SK-N-SH (cell line): Measurements from ENCODE around the gene PNPLA1. TPM values are rescaled to one million over a fixed set of nuclear protein-coding genes. Genes with fewer than 3 reads are reported as not detected.

Experiments used
- CTCF ChIA-PET: fragments of 300-600, 350-600 bp; formaldehyde crosslinking; extraction: SDS; loops from one replicate; lab custom pipeline; 2021; lab: Yijun Ruan, JAX
- POLR2A ChIA-PET: fragments of 350-600 bp; sonication (Branson Sonifier 250); formaldehyde crosslinking; extraction: SDS; loops from one replicate; lab custom pipeline; 2020; ENCODE audit warnings: antibody characterized with exemption, inconsistent platforms; lab: Yijun Ruan, JAX
- DNase-seq: peaks from one replicate; pipeline ENCODE4 v3.0.0; 2012
- H2AFZ ChIP-seq: fragments of 200-600 bp; sonication (generic); 2 replicates; pipeline ENCODE4 v1.8.1; 2016; ENCODE audit warnings: antibody characterized with exemption, mild to moderate bottlenecking, low read depth
- H3F3A ChIP-seq: fragments of 200-600 bp; sonication (generic); replicated peaks from 2 replicates; pipeline ENCODE3; 2016; ENCODE audit warnings: antibody characterized with exemption, mild to moderate bottlenecking; ENCODE audit not compliant: insufficient read depth
- H3K27ac ChIP-seq, 2 experiments: fragments of 200-500 bp in 1 of 2; fragments of 200-600 bp in 1 of 2; sonication (Bioruptor generic) in 1 of 2; sonication (generic), shearing (Covaris generic) in 1 of 2; 2 replicates each; pipeline versions ENCODE4 v1.5.1 to v1.6.1; 2014 to 2016; ENCODE audit warnings: low read depth in 2 of 2, inconsistent platforms in 1 of 2, low read length in 1 of 2, mild to moderate bottlenecking in 1 of 2, mixed read lengths in 1 of 2
- H3K27me3 ChIP-seq: fragments of 200-600 bp; sonication (generic), shearing (Covaris generic); 2 replicates; pipeline ENCODE4 v1.6.1; 2016; ENCODE audit warnings: mixed run types; ENCODE audit not compliant: insufficient read depth
- H3K36me3 ChIP-seq, 2 experiments: fragments of 200-500 bp in 1 of 2; fragments of 200-600 bp in 1 of 2; sonication (Bioruptor generic) in 1 of 2; sonication (generic) in 1 of 2; replicated peaks in 1 of 2; 2 replicates each; pipeline versions ENCODE3 to v1.5.1; 2014 to 2016; ENCODE audit warnings: low read length in 1 of 2, mild to moderate bottlenecking in 1 of 2; ENCODE audit not compliant: insufficient read depth in 2 of 2, control insufficient read depth in 1 of 2
- H3K4me1 ChIP-seq, 2 experiments: fragments of 200-500 bp in 1 of 2; fragments of 200-600 bp in 1 of 2; sonication (Bioruptor generic) in 1 of 2; sonication (generic), shearing (Covaris generic) in 1 of 2; 2 replicates each; pipeline versions ENCODE4 v1.5.1 to v1.6.1; 2014 to 2016; ENCODE audit warnings: low read depth in 1 of 2, low read length in 1 of 2, mixed run types in 1 of 2; ENCODE audit not compliant: insufficient read depth in 2 of 2, control insufficient read depth in 1 of 2
- H3K4me2 ChIP-seq: fragments of 200-600 bp; sonication (generic), shearing (Covaris generic); 2 replicates; pipeline ENCODE4 v1.6.1; 2017; ENCODE audit warnings: mixed run types
- H3K4me3 ChIP-seq, 2 experiments: fragments of 200-500 bp in 1 of 2; fragments of 200-600 bp in 1 of 2; sonication (Bioruptor generic) in 1 of 2; sonication (generic), shearing (Covaris generic) in 1 of 2; 2 replicates each; pipeline versions ENCODE4 v1.5.1 to v1.8.1; 2014 to 2016; ENCODE audit warnings: low read depth in 2 of 2, inconsistent platforms in 1 of 2, low read length in 1 of 2, mild to moderate bottlenecking in 1 of 2, mixed read lengths in 1 of 2, moderate library complexity in 1 of 2
- H3K79me2 ChIP-seq: fragments of 200-600 bp; sonication (generic); 2 replicates; pipeline ENCODE4 v1.8.1; 2017; ENCODE audit warnings: mild to moderate bottlenecking; ENCODE audit not compliant: insufficient read depth
- H3K9ac ChIP-seq: fragments of 200-600 bp; sonication (generic); 2 replicates; pipeline ENCODE4 v1.6.1; 2017; ENCODE audit warnings: mixed run types
- H3K9me2 ChIP-seq: fragments of 200-600 bp; sonication (generic); 2 replicates; pipeline ENCODE4 v1.6.1; 2017; ENCODE audit warnings: mixed run types
- H3K9me3 ChIP-seq: fragments of 200-600 bp; sonication (generic); 2 replicates; pipeline ENCODE4 v1.6.1; 2017; ENCODE audit warnings: mixed run types, mild to moderate bottlenecking, moderate library complexity
- H4K20me1 ChIP-seq: fragments of 200-600 bp; sonication (generic); 2 replicates; pipeline ENCODE4 v1.6.1; 2017; ENCODE audit warnings: mild to moderate bottlenecking, mixed run types; ENCODE audit not compliant: insufficient read depth
- CHD2 ChIP-seq: fragments of 150-350 bp; IDR thresholded peaks from 2 replicates; pipeline ENCODE4 v1.6.1; 2018; ENCODE audit warnings: low read length; ENCODE audit not compliant: partially characterized antibody
- ELF1 ChIP-seq: IDR thresholded peaks from 2 replicates; pipeline ENCODE4 v1.4.0; 2012
- EP300 ChIP-seq, 2 experiments: IDR thresholded peaks; 2 replicates each; pipeline versions ENCODE4 v1.4.0 to v1.6.1; 2012; ENCODE audit warnings: borderline replicate concordance in 1 of 2, low read depth in 1 of 2, low read length in 1 of 2
- FOSL2 ChIP-seq: IDR thresholded peaks from 2 replicates; pipeline ENCODE4 v1.4.0; 2012; ENCODE audit warnings: low read depth, mild to moderate bottlenecking, moderate library complexity, borderline replicate concordance
- FOXJ3 ChIP-seq: sonication (generic); formaldehyde crosslinking; IDR thresholded peaks from 2 replicates; pipeline ENCODE4 v1.5.1; 2020; ENCODE audit warnings: mild to moderate bottlenecking, missing genetic modification reagents
- GABPA ChIP-seq: IDR thresholded peaks from 2 replicates; pipeline ENCODE4 v1.4.0; 2012; ENCODE audit warnings: low read depth, mild to moderate bottlenecking
- IRF3 ChIP-seq: fragments of 150-350 bp; IDR thresholded peaks from 2 replicates; pipeline ENCODE4 v1.6.1; 2016; ENCODE audit warnings: mild to moderate bottlenecking, low read depth, low read length
- JUND ChIP-seq: IDR thresholded peaks from 2 replicates; pipeline ENCODE4 v1.4.0; 2012
- NFIC ChIP-seq: IDR thresholded peaks from 2 replicates; pipeline ENCODE4 v1.4.0; 2012; ENCODE audit warnings: borderline replicate concordance
- RFX5 ChIP-seq: IDR thresholded peaks from 2 replicates; pipeline ENCODE4 v1.6.1; 2012; ENCODE audit warnings: mild to moderate bottlenecking, improper control_type of control experiment, low read length
- RXRA ChIP-seq: IDR thresholded peaks from 2 replicates; pipeline ENCODE4 v1.4.0; 2012; ENCODE audit warnings: low read depth, mild to moderate bottlenecking, borderline replicate concordance
- SIN3A ChIP-seq: IDR thresholded peaks from 2 replicates; pipeline ENCODE4 v1.6.1; 2012; ENCODE audit warnings: low read depth, mild to moderate bottlenecking, low read length, moderate library complexity, borderline replicate concordance
- SMC3 ChIP-seq: IDR thresholded peaks from 2 replicates; pipeline ENCODE4 v1.6.1; 2012; ENCODE audit warnings: low read depth, low read length, improper control_type of control experiment
- TAF1 ChIP-seq: IDR thresholded peaks from 2 replicates; pipeline ENCODE4 v1.6.1; 2012; ENCODE audit warnings: low read depth, mild to moderate bottlenecking, low read length, moderate library complexity, borderline replicate concordance
- TCF12 ChIP-seq: IDR thresholded peaks from 2 replicates; pipeline ENCODE4 v1.4.0; 2012
- TEAD4 ChIP-seq: IDR thresholded peaks from 2 replicates; pipeline ENCODE4 v1.4.0; 2012; ENCODE audit warnings: mild to moderate bottlenecking, borderline replicate concordance; ENCODE audit not compliant: insufficient read depth
- YY1 ChIP-seq: IDR thresholded peaks from 2 replicates; pipeline ENCODE4 v1.4.0; 2012; ENCODE audit warnings: low read depth, mild to moderate bottlenecking
- WGBS: methylation state at CpG from one replicate; pipeline ENCODE4 v1.1.6; 2017; ENCODE audit warnings: low lambda C conversion rate; 5-methylcytosine and 5-hydroxymethylcytosine counted together
- polyA plus RNA-seq, 3 experiments: library from polyadenylated mRNA; depleted of rRNA; stranded (reverse); fragments of >200 nt; gene quantifications; 2 replicates each; pipeline ENCODE4 v1.2.3, GENCODE V29; 2012
- TF ChIP-seq, protein P1 (sequence below): fragments of 150-350 bp; IDR thresholded peaks from 2 replicates; pipeline ENCODE4 v1.6.1; 2017; ENCODE audit warnings: antibody characterized with exemption, low read length, low read depth, borderline replicate concordance
- TF ChIP-seq, protein P2 (sequence below): fragments of 200-600 bp; sonication (generic); IDR thresholded peaks from 2 replicates; pipeline ENCODE4 v1.6.1; 2017; ENCODE audit warnings: antibody characterized with exemption, mild to moderate bottlenecking, moderate library complexity

Gene PNPLA1
- polyA plus RNA-seq, 1 of the 3 experiments (the other 2 are of a cell fraction): not detected

- DNase-seq: no peak
- no peak for TF ChIP-seq TCF12
- TF ChIP-seq SMC3: no peak
- no peak for TF ChIP-seq TEAD4
- TF ChIP-seq SIN3A: no peak
- TF ChIP-seq TAF1: no peak
- no peak for TF ChIP-seq IRF3
- no peak for TF ChIP-seq YY1
- TF ChIP-seq FOSL2: no peak
- no peaks in the 10 kb centered on the region for H3K36me3 ChIP-seq
- H3K79me2 ChIP-seq: no peaks in the 10 kb centered on the region
- peaks cover 20% of the 10 kb centered on the region for H3K27me3 ChIP-seq
- no peaks in the 10 kb centered on the region for H4K20me1 ChIP-seq
- H3K4me1 ChIP-seq: peaks cover 0 to 9% of the 10 kb centered on the region in 2 experiments; a peak in 1 of 4 replicates
- no peaks in the 10 kb centered on the region for H3K9me2 ChIP-seq
- H3K9me3 ChIP-seq: no peaks in the 10 kb centered on the region
- H2AFZ ChIP-seq: no peak overlapping the region
- no peak overlapping the region for H3K27ac ChIP-seq
- no peak overlapping the region for H3K4me2 ChIP-seq
- no peak overlapping the region for H3K4me3 ChIP-seq
- no peaks in the 10 kb centered on the region for H3F3A ChIP-seq
- no peak overlapping the region for H3K9ac ChIP-seq
- ChIA-PET CTCF (interaction anchor here (1.3 to 12.8 kb wide), 3 partner anchors 13 to 74 kb away, joined by 4 to 161 read pairs (median 4); no protein-coding TSS in a partner anchor), POLR2A (no interaction called here)
- WGBS: 70% methylated on average over 5 of the region's 5 CpGs
Measured at GRCh38 chr6:36286858-36287257, 17.0 kb downstream of the PNPLA1 start.

DNA sequence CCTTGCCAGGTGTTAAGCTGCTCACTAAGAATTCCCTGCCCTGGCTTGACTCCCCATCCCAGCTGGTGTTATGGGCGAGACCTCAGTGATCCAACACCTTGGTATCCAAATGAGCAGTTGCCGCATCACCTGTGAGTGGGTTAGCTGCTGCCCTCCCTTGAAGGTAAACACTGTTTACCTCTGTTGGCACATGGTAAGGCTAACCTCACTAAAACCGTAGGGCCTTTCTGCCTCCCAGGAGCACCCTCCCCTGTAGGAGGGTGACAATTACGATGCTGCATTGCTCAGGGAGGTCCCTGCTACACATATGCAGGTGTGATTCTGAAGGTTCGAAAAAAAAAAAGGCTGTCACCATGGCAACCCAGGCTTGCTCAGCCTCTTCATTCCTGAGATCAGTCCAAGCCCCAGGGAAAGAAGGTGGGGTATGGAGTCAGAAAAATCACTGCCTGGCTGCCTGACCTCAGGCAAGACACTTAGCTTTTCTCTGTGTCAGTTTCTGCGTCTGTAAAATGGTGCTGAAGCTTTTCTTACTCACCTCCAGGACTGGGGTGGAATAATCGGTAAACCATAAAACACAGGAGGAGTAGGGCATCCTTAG, 19.5 kb downstream of the PNPLA1 start:
- Histone ChIP-seq H3K4me1 (peaks cover 0 to 9% of the 10 kb centered on the region in 2 experiments; a peak in 1 of 4 replicates), H3K27ac (no peak overlapping the region), H3K9me2 (no peaks in the 10 kb centered on the region), H3K9ac (no peak overlapping the region), H3K27me3 (peaks cover 14% of the 10 kb centered on the region), H2AFZ (no peak overlapping the region), H3K4me2 (no peak overlapping the region), H3K79me2 (no peaks in the 10 kb centered on the region), H3K9me3 (no peaks in the 10 kb centered on the region), H4K20me1 (no peaks in the 10 kb centered on the region), H3F3A (no peaks in the 10 kb centered on the region), H3K36me3 (no peaks in the 10 kb centered on the region), H3K4me3 (no peak overlapping the region)
- DNase-seq: no peak
- TF ChIP-seq IRF3 (no peak), CHD2 (no peak), JUND (no peak), RFX5 (no peak), SIN3A (no peak), RXRA (no peak), TAF1 (no peak), EP300 (IDR thresholded peaks at IDR 0.05; ENCODE audit: borderline replicate concordance in 1 of 2, low read depth in 1 of 2, low read length in 1 of 2) (no peak), NFIC (no peak), GABPA (no peak), FOXJ3 (no peak), ELF1 (no peak)
- TF ChIP-seq, protein P1, sequence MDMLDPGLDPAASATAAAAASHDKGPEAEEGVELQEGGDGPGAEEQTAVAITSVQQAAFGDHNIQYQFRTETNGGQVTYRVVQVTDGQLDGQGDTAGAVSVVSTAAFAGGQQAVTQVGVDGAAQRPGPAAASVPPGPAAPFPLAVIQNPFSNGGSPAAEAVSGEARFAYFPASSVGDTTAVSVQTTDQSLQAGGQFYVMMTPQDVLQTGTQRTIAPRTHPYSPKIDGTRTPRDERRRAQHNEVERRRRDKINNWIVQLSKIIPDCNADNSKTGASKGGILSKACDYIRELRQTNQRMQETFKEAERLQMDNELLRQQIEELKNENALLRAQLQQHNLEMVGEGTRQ: no peak
- TF ChIP-seq, protein P2, sequence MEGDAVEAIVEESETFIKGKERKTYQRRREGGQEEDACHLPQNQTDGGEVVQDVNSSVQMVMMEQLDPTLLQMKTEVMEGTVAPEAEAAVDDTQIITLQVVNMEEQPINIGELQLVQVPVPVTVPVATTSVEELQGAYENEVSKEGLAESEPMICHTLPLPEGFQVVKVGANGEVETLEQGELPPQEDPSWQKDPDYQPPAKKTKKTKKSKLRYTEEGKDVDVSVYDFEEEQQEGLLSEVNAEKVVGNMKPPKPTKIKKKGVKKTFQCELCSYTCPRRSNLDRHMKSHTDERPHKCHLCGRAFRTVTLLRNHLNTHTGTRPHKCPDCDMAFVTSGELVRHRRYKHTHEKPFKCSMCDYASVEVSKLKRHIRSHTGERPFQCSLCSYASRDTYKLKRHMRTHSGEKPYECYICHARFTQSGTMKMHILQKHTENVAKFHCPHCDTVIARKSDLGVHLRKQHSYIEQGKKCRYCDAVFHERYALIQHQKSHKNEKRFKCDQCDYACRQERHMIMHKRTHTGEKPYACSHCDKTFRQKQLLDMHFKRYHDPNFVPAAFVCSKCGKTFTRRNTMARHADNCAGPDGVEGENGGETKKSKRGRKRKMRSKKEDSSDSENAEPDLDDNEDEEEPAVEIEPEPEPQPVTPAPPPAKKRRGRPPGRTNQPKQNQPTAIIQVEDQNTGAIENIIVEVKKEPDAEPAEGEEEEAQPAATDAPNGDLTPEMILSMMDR: no peak
- CTCF ChIA-PET: interaction anchor here (0.9 to 12.8 kb wide), 4 partner anchors 14 to 52 kb away, joined by 3 to 161 read pairs (median 6); no protein-coding TSS in a partner anchor
- POLR2A ChIA-PET: no interaction called here
- 70% methylated on average over 6 of the region's 7 CpGs for WGBS
